Duodenal mucosa (tissue), 2 donors: ENCODE measurements around the gene GOLGA8K.
"Not testable (repeated sequence)": the region's sequence is repeated elsewhere in the genome, so short reads cannot be mapped to it uniquely, and the experiment has no call there.

ENCODE experiments used
- H3K27ac ChIP-seq: one replicate; pipeline ENCODE4 v1.7.0; 2013; ENCODE audit warnings: low read depth, low read length
- H3K27me3 ChIP-seq, 2 donors: one replicate each; pipeline ENCODE4 v1.7.0; 2013; ENCODE audit warnings: low read length in 2 of 2, control low read depth in 1 of 2; ENCODE audit not compliant: insufficient read depth in 2 of 2, control insufficient read depth in 1 of 2
- H3K36me3 ChIP-seq, 2 donors: one replicate each; pipeline ENCODE4 v1.7.0; 2013; ENCODE audit warnings: low read length in 2 of 2, control low read depth in 1 of 2; ENCODE audit not compliant: insufficient read depth in 2 of 2, control insufficient read depth in 1 of 2
- H3K4me1 ChIP-seq, 2 donors: one replicate each; pipeline ENCODE4 v1.7.0; 2013; ENCODE audit warnings: low read length in 2 of 2, control low read depth in 1 of 2; ENCODE audit not compliant: insufficient read depth in 2 of 2, control insufficient read depth in 1 of 2
- H3K4me3 ChIP-seq, 2 donors: one replicate each; pipeline ENCODE4 v1.7.0; 2013; ENCODE audit warnings: low read length in 2 of 2, low read depth in 1 of 2
- H3K9ac ChIP-seq, 2 donors: one replicate each; pipeline ENCODE4 v1.7.0; 2013; ENCODE audit warnings: low read length in 2 of 2, low read depth in 1 of 2
- H3K9me3 ChIP-seq, 2 donors: one replicate each; pipeline ENCODE4 v1.7.0; 2013; ENCODE audit warnings: low read length in 2 of 2, control low read depth in 1 of 2; ENCODE audit not compliant: control insufficient read depth in 1 of 2

The GOLGA8K gene

GRCh38 chr15:32374185-32374584, 28.9 kb downstream of the GOLGA8K start:
- H3K4me3 ChIP-seq, H3K27me3 ChIP-seq, H3K9me3 ChIP-seq, H3K36me3 ChIP-seq, H3K9ac ChIP-seq, H3K4me1 ChIP-seq, H3K27ac ChIP-seq: not testable (repeated sequence)

- not testable (repeated sequence) for H3K4me3 ChIP-seq, H3K36me3 ChIP-seq
Measured at GRCh38 chr15:32373707-32374106, 29.4 kb downstream of the GOLGA8K start.

GRCh38 chr15:32372075-32372474, 31.0 kb downstream of the GOLGA8K start:
- not testable (repeated sequence) for H3K27ac ChIP-seq, H3K4me3 ChIP-seq, H3K27me3 ChIP-seq, H3K36me3 ChIP-seq, H3K9ac ChIP-seq, H3K4me1 ChIP-seq, H3K9me3 ChIP-seq

More at GRCh38 chr15:32373707-32374106, 29.4 kb downstream of the GOLGA8K start:
- H3K4me1 ChIP-seq, H3K27me3 ChIP-seq, H3K9ac ChIP-seq, H3K27ac ChIP-seq, H3K9me3 ChIP-seq: not testable (repeated sequence)

GRCh38 chr15:32370526-32370925, 32.6 kb downstream of the GOLGA8K start:
- H3K4me1 ChIP-seq, H3K36me3 ChIP-seq, H3K27me3 ChIP-seq, H3K9ac ChIP-seq, H3K4me3 ChIP-seq, H3K9me3 ChIP-seq, H3K27ac ChIP-seq: not testable (repeated sequence)

GRCh38 chr15:32370064-32370463, 33.0 kb downstream of the GOLGA8K start:
- not testable (repeated sequence) for H3K4me3 ChIP-seq, H3K27me3 ChIP-seq, H3K9ac ChIP-seq, H3K4me1 ChIP-seq, H3K9me3 ChIP-seq, H3K27ac ChIP-seq, H3K36me3 ChIP-seq

- not testable (repeated sequence) for H3K4me1 ChIP-seq, H3K9me3 ChIP-seq, H3K36me3 ChIP-seq, H3K27ac ChIP-seq, H3K4me3 ChIP-seq, H3K27me3 ChIP-seq, H3K9ac ChIP-seq
Measured at GRCh38 chr15:32366492-32366891, 36.6 kb downstream of the GOLGA8K start.

- not testable (repeated sequence) for H3K36me3 ChIP-seq, H3K4me3 ChIP-seq, H3K9ac ChIP-seq, H3K4me1 ChIP-seq, H3K9me3 ChIP-seq, H3K27ac ChIP-seq, H3K27me3 ChIP-seq
Measured at GRCh38 chr15:32365955-32366354, 37.1 kb downstream of the GOLGA8K start.

- not testable (repeated sequence) for H3K9me3 ChIP-seq, H3K4me1 ChIP-seq, H3K4me3 ChIP-seq
Measured at GRCh38 chr15:32364944-32365343, 38.1 kb downstream of the GOLGA8K start.

GRCh38 chr15:32363449-32363848, 39.6 kb downstream of the GOLGA8K start:
- H3K27ac ChIP-seq, H3K27me3 ChIP-seq, H3K9me3 ChIP-seq, H3K36me3 ChIP-seq, H3K4me1 ChIP-seq, H3K9ac ChIP-seq, H3K4me3 ChIP-seq: not testable (repeated sequence)

More at GRCh38 chr15:32364944-32365343, 38.1 kb downstream of the GOLGA8K start:
- H3K27ac ChIP-seq, H3K27me3 ChIP-seq, H3K36me3 ChIP-seq, H3K9ac ChIP-seq: not testable (repeated sequence)

- not testable (repeated sequence) for H3K9me3 ChIP-seq, H3K4me3 ChIP-seq, H3K9ac ChIP-seq, H3K4me1 ChIP-seq, H3K36me3 ChIP-seq, H3K27me3 ChIP-seq, H3K27ac ChIP-seq
Measured at GRCh38 chr15:32361662-32362061, 41.4 kb downstream of the GOLGA8K start.

GRCh38 chr15:32358462-32358861, 44.6 kb downstream of the GOLGA8K start:
- H3K27me3 ChIP-seq, H3K9ac ChIP-seq, H3K36me3 ChIP-seq, H3K4me3 ChIP-seq, H3K9me3 ChIP-seq, H3K27ac ChIP-seq, H3K4me1 ChIP-seq: not testable (repeated sequence)
